Heart right ventricle (tissue), 16 donors: ENCODE measurements around the gene IL23R. TPM values are rescaled to one million over a fixed set of nuclear protein-coding genes. Genes with fewer than 3 reads are reported as not detected.

Experiments used
- ATAC-seq, 8 donors: fragments of 200-7000 bp; cut with Tn5 transposase; one replicate each; pipeline ENCODE4 v1.9.1; 2020; ENCODE audit warnings: mild to moderate bottlenecking in 8 of 8, moderate library complexity in 8 of 8, moderate number of reproducible peaks in 1 of 8
- DNase-seq, 2 donors: peaks; one replicate each; pipeline ENCODE4 v3.0.0-alpha.2; 2020
- H3K27ac ChIP-seq, 10 donors: fragments of 200-600 bp; sonication (generic) in 2 of 10; one replicate each; pipeline versions ENCODE4 v1.5.0 to v1.8.0; 2020 to 2022; ENCODE audit warnings: mild to moderate bottlenecking in 3 of 10
- H3K27me3 ChIP-seq, 7 donors: fragments of 200-600 bp; one replicate each; pipeline ENCODE4 v1.8.0; 2021 to 2022; ENCODE audit warnings: mild to moderate bottlenecking in 2 of 7
- H3K36me3 ChIP-seq, 9 donors: fragments of 200-600 bp; sonication (generic) in 1 of 9; one replicate each; pipeline versions ENCODE4 v1.5.0 to v1.8.0; 2020 to 2022; ENCODE audit warnings: mild to moderate bottlenecking in 2 of 9
- H3K4me1 ChIP-seq, 9 donors: fragments of 200-600 bp; sonication (generic) in 1 of 9; one replicate each; pipeline versions ENCODE4 v1.5.0 to v1.8.0; 2020 to 2022; ENCODE audit warnings: mild to moderate bottlenecking in 4 of 9
- H3K4me3 ChIP-seq, 10 donors: fragments of 200-600 bp; sonication (generic) in 2 of 10; one replicate each; pipeline versions ENCODE4 v1.5.0 to v1.8.0; 2020 to 2022; ENCODE audit warnings: mild to moderate bottlenecking in 7 of 10, moderate library complexity in 2 of 10
- H3K9me3 ChIP-seq, 11 donors: fragments of 200-600 bp in 10 of 11; sonication (generic) in 2 of 11; one replicate each; pipeline versions ENCODE4 v1.5.0 to v1.8.0; 2013 to 2022; ENCODE audit warnings: mild to moderate bottlenecking in 2 of 11, control low read depth in 1 of 11, moderate library complexity in 1 of 11
- whole genome bisulfite sequencing, 2 donors: extraction: QIAGEN DNeasy Blood & Tissue Kit; methylation state at CpG; one replicate each; pipeline ENCODE4 v1.1.7; 2013; ENCODE audit warnings: inconsistent platforms in 1 of 2; 5-methylcytosine and 5-hydroxymethylcytosine counted together
- intact Hi-C, 10 donors: fragments of 100-400 bp; cut with DNase I; formaldehyde crosslinking; loops; one replicate each; pipeline versions ENCODE4 v1.11.1 to v1.14.2; 2022
- polyA plus RNA-seq, 2 donors: library from polyadenylated mRNA; stranded (reverse); fragments of 200-250 nt; gene quantifications; one replicate each; pipeline ENCODE4 v1.2.3, GENCODE V29; 2013
- total RNA-seq, 10 donors: library from RNA; stranded (reverse); fragmentation: NEBNext Ultra II Directional in 3 of 10; extraction: Animal tissue kit (Norgen Biotek cat#: 25700) in 3 of 10; gene quantifications; one replicate each; pipeline versions ENCODE4 v1.2.1 to v1.2.4, GENCODE V29; 2021 to 2023
- TF ChIP-seq, protein P1 (sequence below), 9 donors: fragments of 200-600 bp; sonication (generic) in 2 of 9; IDR thresholded peaks; one replicate each; pipeline versions ENCODE4 v1.5.0 to v1.8.0; 2021 to 2022; ENCODE audit warnings: antibody characterized with exemption in 9 of 9, mild to moderate bottlenecking in 5 of 9, moderate library complexity in 1 of 9
- donor health status: Arrhythmogenic right ventricular cardiomyopathy.
- donor health status: ischemic (EF 13 %, LVEDD 7.1; RV severe dilation, severe dysfunction).
- donor health status: healthy with polysubstance abuse.
- donor health status: DM: no; HTN: yes; CAD: no.
- donor health status: DM: no; HTN: no; CAD: no.
- donor health status: ischemic (EF 25% LVEDD 6.9; RV normal size, moderate dysfunction).
- donor health status: ischemic (EF 25% LVEDD 5.7; RV mildly dilated, moderate dysfunction).
- donor health status: healthy.
- donor health status: DM: yes; HTN: yes; CAD: no.
- donor health status: Ischemic cardiomyopathy.
- donor health status: ischemic (EF 35%, LVEDD 5.7; RV mildly dilated, moderate dysfunction).
- donor health status: nonischemic (EF 11% LVEDD 7.7; RV severe dilation, severe dysfunction).
- donor health status: DM: yes; HTN: yes; CAD: no.
- donor health status: PGD.
- donor health status: ischemic (EF 29% LVEDD 5.4; RV normal size, mild dysfunction).
- donor health status: nonischemic (EF 23%, LVEDD 6.1; RV moderate dilation, normal function).

Gene IL23R
- total and polyA plus RNA-seq, 12 donors = not detected

DNA sequence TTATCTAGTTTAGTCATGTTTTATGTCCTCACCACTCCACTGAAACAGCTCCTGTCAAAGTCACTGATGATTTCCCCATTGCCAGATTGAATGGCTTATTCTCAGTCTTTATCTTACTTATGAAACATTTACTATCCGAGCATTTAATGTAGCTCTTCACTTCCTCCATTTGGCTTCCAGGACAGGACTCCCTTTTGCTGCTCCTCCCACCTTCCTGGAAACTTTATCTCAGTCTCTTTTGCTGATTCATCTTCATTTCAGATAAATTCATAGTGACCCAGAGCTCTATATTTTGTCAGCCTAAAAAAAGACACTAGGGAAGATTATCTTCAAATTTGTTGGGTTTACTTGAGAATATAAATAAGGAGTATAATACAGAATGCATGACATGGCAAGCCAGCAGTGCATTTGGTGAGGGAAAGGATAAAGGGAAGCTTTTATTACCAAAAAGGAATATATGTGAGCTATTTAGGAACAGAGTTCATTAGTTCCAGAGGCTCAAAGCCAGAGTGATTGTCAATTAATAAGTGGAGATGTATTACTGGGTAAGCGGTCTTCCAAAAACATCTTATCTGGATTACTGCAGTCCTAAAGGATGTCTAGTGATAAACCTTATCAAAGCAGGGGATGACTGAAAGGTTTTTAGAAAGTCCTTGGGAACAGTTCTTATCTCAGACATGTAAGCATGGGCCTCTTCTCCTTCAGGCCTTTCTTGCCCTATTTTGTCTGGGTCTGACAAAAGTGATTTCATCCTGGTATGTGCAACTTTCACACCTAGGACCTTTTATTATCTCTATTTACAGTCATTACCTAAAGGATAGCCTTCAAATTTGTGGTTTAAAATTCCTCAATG lies 25.6 kb downstream of the IL23R start:
- no peak for DNase-seq
- Histone ChIP-seq H3K27me3 (no peaks in the 10 kb centered on the region), H3K36me3 (no peaks in the 10 kb centered on the region), H3K4me3 (no peak overlapping the region), H3K9me3 (no peaks in the 10 kb centered on the region), H3K27ac (peak overlapping the region in 1 of 10 donors; percentile 20), H3K4me1 (peaks cover 0 to 9% (median 2%) of the 10 kb centered on the region in 9 donors)
- TF ChIP-seq, protein P1, sequence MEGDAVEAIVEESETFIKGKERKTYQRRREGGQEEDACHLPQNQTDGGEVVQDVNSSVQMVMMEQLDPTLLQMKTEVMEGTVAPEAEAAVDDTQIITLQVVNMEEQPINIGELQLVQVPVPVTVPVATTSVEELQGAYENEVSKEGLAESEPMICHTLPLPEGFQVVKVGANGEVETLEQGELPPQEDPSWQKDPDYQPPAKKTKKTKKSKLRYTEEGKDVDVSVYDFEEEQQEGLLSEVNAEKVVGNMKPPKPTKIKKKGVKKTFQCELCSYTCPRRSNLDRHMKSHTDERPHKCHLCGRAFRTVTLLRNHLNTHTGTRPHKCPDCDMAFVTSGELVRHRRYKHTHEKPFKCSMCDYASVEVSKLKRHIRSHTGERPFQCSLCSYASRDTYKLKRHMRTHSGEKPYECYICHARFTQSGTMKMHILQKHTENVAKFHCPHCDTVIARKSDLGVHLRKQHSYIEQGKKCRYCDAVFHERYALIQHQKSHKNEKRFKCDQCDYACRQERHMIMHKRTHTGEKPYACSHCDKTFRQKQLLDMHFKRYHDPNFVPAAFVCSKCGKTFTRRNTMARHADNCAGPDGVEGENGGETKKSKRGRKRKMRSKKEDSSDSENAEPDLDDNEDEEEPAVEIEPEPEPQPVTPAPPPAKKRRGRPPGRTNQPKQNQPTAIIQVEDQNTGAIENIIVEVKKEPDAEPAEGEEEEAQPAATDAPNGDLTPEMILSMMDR (IDR thresholded peaks at IDR 0.05) = no peak
- intact Hi-C loops = no loop called here
- 39 to 42% methylated on average over 2 of the region's 2 CpGs for WGBS, 2 donors
- ATAC-seq = peak in 1 of 8 donors; percentile 20

DNA sequence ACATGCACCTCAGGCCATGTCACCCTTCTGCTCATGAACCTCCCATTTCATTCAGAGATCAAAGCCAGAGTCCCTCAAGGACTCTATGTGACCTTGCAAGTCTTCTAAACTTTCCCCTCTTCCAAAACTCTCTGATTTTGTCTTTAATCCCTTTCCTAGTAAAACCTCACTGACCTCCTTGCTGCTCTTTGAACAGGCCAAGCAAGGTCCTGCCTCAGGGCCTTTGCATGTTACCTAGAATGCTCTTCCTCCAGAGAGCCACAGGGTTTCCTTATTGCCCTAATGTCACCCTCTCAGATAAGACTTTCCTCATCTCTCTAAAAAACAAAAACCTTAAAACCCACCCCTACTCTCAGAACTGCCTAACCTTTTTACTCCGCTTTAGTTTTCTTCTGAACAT lies 26.6 kb downstream of the IL23R start:
- H3K4me3 ChIP-seq = no peak overlapping the region
- TF ChIP-seq, protein P1 (IDR thresholded peaks at IDR 0.05) = no peak
- H3K27ac ChIP-seq = no peak overlapping the region
- WGBS, 2 donors = 98 to 100% methylated on average over 1 of the region's 1 CpG
- H3K27me3 ChIP-seq = no peaks in the 10 kb centered on the region
- H3K36me3 ChIP-seq = no peaks in the 10 kb centered on the region
- no peaks in the 10 kb centered on the region for H3K9me3 ChIP-seq
- peaks cover 0 to 9% (median 2%) of the 10 kb centered on the region in 9 donors for H3K4me1 ChIP-seq
- ATAC-seq = no peak
- intact Hi-C loops = no loop called here
- DNase-seq = no peak

DNA sequence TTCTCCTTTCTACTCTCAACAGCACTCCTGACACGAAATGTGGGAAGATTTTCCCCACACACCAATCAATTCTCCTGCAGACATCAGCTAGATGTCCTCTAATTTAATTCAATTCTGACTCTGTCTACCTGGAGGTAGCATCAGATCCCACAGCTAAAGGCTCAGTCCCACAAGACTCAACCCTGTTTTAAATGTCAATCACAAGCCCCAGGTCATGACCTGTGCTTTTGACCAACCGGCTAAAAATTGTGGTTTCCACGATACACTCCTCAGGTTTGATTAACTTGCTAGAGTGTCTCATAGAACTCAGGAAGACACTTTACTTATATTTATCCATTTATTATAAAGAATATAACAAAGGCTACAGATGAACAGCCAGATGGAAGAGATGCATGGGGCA lies 27.4 kb downstream of the IL23R start:
- WGBS, 2 donors = 59 to 65% methylated on average over 3 of the region's 3 CpGs
- TF ChIP-seq, protein P1 (IDR thresholded peaks at IDR 0.05) = no peak
- no peak for DNase-seq
- intact Hi-C loops = no loop called here
- Histone ChIP-seq H3K27me3 (no peaks in the 10 kb centered on the region), H3K4me3 (no peak overlapping the region), H3K9me3 (no peaks in the 10 kb centered on the region), H3K27ac (no peak overlapping the region), H3K36me3 (no peaks in the 10 kb centered on the region), H3K4me1 (peaks cover 0 to 9% (median 2%) of the 10 kb centered on the region in 9 donors)
- no peak for ATAC-seq

DNA sequence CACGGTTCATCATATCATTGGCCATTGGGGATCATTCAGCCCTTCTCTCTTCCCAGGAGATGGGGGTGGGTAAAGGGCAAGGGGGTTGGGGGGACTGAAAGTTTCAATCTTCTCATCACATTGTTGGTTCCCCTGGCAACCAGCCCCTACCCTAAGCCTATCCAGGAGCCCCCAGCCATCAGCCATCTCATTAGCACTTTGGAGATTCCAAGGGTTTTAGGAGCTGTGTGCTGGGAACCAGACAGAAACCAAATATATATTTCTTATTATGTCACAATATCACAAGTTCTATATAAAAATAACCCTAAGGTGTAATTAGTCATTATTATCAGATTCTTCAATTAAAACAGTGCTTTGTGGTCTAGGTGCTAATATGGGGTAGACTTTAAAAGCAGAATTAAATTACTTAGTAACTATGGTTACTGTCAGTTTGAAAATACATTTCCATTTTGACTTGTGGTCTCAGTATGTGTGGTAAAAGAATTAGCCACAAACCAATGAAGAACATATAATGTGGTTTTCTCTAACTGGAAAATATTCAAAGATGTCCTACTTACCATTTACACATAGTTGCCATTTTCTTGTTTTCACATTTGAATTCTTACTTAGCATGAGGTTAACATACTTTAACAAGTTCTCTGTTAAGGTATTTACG lies 28.1 kb downstream of the IL23R start:
- H3K36me3 ChIP-seq = no peaks in the 10 kb centered on the region
- H3K27ac ChIP-seq = no peak overlapping the region
- TF ChIP-seq, protein P1 (IDR thresholded peaks at IDR 0.05) = no peak
- intact Hi-C loops = no loop called here
- DNase-seq = no peak
- no peak overlapping the region for H3K4me3 ChIP-seq
- peaks cover 0 to 9% (median 2%) of the 10 kb centered on the region in 9 donors for H3K4me1 ChIP-seq
- no peaks in the 10 kb centered on the region for H3K27me3 ChIP-seq
- no peak for ATAC-seq
- no peaks in the 10 kb centered on the region for H3K9me3 ChIP-seq
- 87 to 95% methylated on average over 2 of the region's 2 CpGs for WGBS, 2 donors
